T-helper 1 cell treated with Interleukin-12 subunit alpha and Interleukin-12 subunit beta and Interleukin-4 antibody, amounts not matched to agents 30 μg/mL and 1 μg/mL, for 36 hours (primary cell): ENCODE measurements around the gene APOBEC3F.
"Not testable (repeated sequence)": the region's sequence is repeated elsewhere in the genome, so short reads cannot be mapped to it uniquely, and the experiment has no call there.

Source experiments
- H3K27ac Mint-ChIP-seq: one replicate; pipeline ENCODE4 v1.8.0; 2021; ENCODE audit warnings: mild to moderate bottlenecking, mixed read lengths
- H3K27me3 Mint-ChIP-seq: one replicate; pipeline ENCODE4 v1.8.0; 2021; ENCODE audit warnings: low read depth, mixed read lengths
- H3K36me3 Mint-ChIP-seq: one replicate; pipeline ENCODE4 v1.8.0; 2021; ENCODE audit warnings: low read depth, mixed read lengths
- H3K4me1 Mint-ChIP-seq: one replicate; pipeline ENCODE4 v1.8.0; 2021; ENCODE audit warnings: low read depth, mixed read lengths
- H3K4me3 Mint-ChIP-seq: one replicate; pipeline ENCODE4 v1.8.0; 2021; ENCODE audit warnings: mild to moderate bottlenecking, moderate library complexity, mixed read lengths
- H3K9me3 Mint-ChIP-seq: one replicate; pipeline ENCODE4 v1.8.0; 2021; ENCODE audit warnings: mixed read lengths

The APOBEC3F gene

DNA sequence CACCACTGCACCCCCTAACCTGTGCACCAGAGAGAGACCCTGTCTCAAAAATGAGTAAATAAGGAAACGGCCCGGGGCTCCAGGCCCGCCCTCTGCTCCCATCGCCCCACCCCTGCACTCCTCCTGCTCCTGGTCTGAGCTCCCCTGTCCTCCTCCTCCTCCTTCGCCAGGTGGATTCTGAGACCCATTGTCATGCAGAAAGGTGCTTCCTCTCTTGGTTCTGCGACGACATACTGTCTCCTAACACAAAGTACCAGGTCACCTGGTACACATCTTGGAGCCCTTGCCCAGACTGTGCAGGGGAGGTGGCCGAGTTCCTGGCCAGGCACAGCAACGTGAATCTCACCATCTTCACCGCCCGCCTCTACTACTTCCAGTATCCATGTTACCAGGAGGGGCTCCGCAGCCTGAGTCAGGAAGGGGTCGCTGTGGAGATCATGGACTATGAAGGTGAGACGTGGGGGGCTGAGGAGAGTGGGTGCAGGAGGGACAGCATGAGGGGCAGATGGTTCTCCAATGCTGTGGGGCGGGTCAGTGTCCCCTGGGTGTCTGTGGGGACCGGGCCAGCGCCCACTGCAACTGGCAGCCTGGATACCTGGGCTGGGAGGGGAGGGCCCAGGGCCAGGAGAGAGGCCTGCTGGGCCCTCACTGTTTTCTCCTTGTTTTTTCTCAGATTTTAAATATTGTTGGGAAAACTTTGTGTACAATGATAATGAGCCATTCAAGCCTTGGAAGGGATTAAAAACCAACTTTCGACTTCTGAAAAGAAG, 22.9 kb upstream of the APOBEC3F start:
- H3K27me3 Mint-ChIP-seq = no peaks in the 10 kb centered on the region
- H3K27ac Mint-ChIP-seq = no peak overlapping the region
- H3K36me3 Mint-ChIP-seq = peaks cover 14% of the 10 kb centered on the region
- peaks cover 38% of the 10 kb centered on the region for H3K4me1 Mint-ChIP-seq
- H3K4me3 Mint-ChIP-seq = no peak overlapping the region
- H3K9me3 Mint-ChIP-seq = no peaks in the 10 kb centered on the region

DNA sequence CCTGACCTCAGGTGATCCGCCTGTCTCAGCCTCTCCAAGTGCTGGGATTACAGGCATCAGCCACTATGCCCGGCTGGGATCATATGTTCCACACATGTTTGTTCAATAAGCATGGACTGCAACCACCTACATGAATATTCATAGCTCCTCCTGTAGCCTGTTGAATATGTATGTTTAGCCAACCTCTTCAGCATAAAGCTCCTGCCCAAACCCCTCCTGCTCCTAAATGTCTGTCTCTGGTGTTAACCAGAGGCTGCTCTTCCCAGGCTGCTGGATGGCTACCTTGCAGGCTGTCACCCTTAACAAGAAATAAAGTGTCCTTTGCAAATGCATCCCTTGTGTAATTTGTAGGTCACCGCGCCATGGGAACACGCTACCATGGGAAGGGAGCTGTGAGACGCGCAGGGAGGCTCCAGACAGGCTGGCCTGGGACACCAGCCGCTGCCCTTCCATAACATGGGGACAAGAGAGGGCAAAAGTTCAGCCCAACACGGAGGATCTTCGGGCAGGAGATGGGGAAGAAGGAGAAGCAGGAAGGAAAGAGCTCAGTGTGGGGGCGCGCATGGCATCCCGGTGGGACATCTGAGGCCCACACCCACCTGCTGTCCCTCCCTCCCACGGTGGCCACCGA, 20.5 kb upstream of the APOBEC3F start:
- peak overlapping the region; percentile 80 for H3K4me3 Mint-ChIP-seq
- peaks cover 29% of the 10 kb centered on the region for H3K36me3 Mint-ChIP-seq
- peak overlapping the region; percentile 89 for H3K27ac Mint-ChIP-seq
- H3K9me3 Mint-ChIP-seq, H3K27me3 Mint-ChIP-seq: not testable (repeated sequence)
- H3K4me1 Mint-ChIP-seq = peaks cover 50% of the 10 kb centered on the region

DNA sequence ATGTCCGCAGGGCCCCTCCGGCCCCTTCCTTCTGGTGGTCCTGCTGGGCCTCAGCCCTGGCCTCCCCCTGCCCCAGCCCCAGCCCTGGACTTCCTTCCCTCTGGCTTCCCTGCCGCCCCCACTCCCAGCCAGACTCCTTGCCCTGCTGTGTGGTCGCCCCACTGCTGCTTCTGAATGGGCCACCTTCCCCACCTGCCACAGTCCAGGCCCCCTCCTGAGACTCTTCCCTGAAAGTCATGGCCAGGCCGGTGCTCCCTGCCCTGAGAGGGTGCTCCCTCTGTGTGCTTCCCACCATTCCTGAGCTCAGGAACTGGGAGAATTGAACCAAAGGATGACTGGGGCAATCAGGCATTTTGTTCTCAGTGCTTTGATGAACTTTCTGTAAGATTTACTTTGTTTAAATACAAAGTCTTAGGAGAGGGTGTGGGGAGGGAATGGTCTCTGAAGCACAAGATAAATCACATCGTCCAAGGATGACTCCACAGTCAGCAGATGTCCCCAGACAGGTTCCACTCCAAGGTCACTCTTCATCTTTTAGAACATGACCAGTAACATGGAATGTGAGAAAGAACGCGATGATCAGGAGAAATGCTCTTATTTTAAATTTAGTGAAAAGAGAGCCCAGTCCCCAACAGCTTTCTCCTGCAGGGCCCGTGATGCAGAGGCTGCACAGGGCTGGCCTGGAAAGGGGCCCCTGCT, 19.0 kb upstream of the APOBEC3F start:
- Mint-ChIP-seq H3K27ac (peak overlapping the region; percentile 92), H3K4me3 (peak overlapping the region; percentile 92), H3K27me3 (no peaks in the 10 kb centered on the region), H3K36me3 (peaks cover 31% of the 10 kb centered on the region), H3K9me3 (no peaks in the 10 kb centered on the region), H3K4me1 (peaks cover 46% of the 10 kb centered on the region)

DNA sequence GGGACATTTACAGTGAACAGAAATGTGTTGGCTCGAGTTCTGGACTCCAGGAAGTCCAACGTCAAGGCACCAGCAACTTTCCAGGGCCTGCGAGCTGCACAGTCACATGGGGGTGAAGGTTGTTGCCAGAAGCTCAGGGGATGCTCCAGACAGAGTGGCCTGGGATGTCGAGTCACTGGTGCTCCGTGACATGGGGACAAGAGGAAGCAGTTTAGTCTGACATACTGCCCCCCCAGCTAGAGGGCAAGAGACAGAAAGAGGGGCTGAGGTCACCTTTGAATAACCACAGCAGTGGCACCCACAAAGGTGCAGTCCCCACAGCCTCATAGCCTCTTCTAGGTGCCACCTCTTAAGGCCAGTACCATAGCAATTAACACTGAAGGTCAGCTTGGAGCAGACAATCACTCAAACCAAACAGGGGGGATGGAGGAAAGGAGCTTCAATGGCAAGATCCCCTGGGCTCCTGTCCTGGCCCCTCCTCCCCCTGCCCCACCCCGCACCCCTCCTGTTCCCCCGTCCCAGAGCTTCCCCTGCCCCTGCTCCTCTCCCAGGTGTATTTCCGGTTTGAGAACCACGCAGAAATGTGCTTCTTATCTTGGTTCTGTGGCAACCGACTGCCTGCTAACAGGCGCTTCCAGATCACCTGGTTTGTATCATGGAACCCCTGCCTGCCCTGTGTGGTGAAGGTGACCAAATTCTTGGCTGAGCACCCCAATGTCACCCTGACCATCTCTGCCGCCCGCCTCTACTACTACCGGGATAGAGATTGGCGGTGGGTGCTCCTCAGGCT, 15.9 kb upstream of the APOBEC3F start:
- H3K4me3 Mint-ChIP-seq = peak overlapping the region; percentile 48
- H3K9me3 Mint-ChIP-seq = no peaks in the 10 kb centered on the region
- H3K27me3 Mint-ChIP-seq = no peaks in the 10 kb centered on the region
- H3K36me3 Mint-ChIP-seq = peaks cover 24% of the 10 kb centered on the region
- H3K27ac Mint-ChIP-seq = peak overlapping the region; percentile 72
- peaks cover 43% of the 10 kb centered on the region for H3K4me1 Mint-ChIP-seq

- H3K27me3 Mint-ChIP-seq = no peaks in the 10 kb centered on the region
- H3K27ac Mint-ChIP-seq = no peak overlapping the region
- peaks cover 35% of the 10 kb centered on the region for H3K4me1 Mint-ChIP-seq
Observed at GRCh38 chr22:39026509-39027150, 14.0 kb upstream of the APOBEC3F start.

DNA sequence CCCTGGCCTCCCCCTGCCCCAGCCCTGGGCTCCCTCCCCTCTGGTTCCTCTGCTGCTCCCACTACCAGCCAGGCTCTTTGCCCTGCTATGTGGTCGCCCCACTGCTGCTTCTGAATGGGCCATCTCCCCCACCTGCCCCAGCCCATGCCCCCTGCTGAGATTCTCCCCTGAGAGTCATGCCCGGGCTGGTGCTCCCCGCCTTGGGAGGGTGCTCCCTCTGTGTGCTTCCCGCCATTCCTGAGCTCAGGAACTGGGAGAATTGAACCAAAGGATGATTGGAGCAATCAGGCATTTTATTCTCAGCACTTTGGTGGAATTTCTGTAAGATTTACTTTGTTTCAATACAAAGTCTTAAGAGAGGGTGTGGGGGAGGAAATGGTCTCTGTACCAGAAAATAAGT, 12.9 kb upstream of the APOBEC3F start:
- no peaks in the 10 kb centered on the region for H3K9me3 Mint-ChIP-seq
- H3K36me3 Mint-ChIP-seq = peaks cover 25% of the 10 kb centered on the region
- H3K27me3 Mint-ChIP-seq = no peaks in the 10 kb centered on the region
- no peak overlapping the region for H3K4me3 Mint-ChIP-seq
- H3K27ac Mint-ChIP-seq = no peak overlapping the region
- H3K4me1 Mint-ChIP-seq = peaks cover 26% of the 10 kb centered on the region

More at GRCh38 chr22:39026509-39027150, 14.0 kb upstream of the APOBEC3F start:
- peaks cover 21% of the 10 kb centered on the region for H3K36me3 Mint-ChIP-seq
- H3K9me3 Mint-ChIP-seq = no peaks in the 10 kb centered on the region
- H3K4me3 Mint-ChIP-seq = no peak overlapping the region

DNA sequence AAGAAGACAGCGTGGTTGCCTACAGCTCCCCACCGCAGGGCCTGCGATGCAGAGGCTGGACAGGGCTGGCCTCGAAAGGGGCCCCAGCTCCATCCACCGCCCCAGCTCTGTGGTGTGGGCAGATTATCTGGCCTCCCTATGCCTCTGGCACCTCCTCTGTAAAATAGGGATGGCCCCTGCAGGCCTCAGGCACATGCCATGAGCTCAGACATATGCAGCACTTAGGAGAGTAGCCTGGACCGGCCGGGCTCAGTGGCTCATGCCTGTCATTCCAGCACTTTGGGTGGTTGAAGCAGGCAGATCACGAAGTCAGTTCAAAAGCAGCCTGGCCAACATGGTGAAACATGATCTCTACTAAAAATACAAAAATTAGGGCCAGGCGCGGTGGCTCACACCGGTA, 12.4 kb upstream of the APOBEC3F start:
- no peaks in the 10 kb centered on the region for H3K27me3 Mint-ChIP-seq
- H3K9me3 Mint-ChIP-seq = no peaks in the 10 kb centered on the region
- peaks cover 25% of the 10 kb centered on the region for H3K4me1 Mint-ChIP-seq
- peaks cover 29% of the 10 kb centered on the region for H3K36me3 Mint-ChIP-seq
- no peak overlapping the region for H3K4me3 Mint-ChIP-seq
- no peak overlapping the region for H3K27ac Mint-ChIP-seq

DNA sequence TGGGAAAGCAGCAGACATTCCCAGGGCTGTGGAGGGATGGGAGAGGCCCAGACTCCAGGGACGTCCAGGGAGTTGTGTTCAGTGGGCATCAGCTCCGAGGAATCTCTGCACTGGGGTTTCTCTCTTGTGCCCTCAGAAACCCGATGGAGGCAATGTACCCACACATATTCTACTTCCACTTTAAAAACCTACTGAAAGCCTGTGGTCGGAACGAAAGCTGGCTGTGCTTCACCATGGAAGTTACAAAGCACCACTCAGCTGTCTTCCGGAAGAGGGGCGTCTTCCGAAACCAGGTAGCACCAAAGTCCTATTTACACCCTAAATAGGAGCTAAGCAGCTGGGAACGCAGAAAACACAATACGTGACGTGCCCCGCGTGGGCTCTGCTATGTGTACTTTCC, 11.4 kb upstream of the APOBEC3F start:
- peaks cover 19% of the 10 kb centered on the region for H3K4me1 Mint-ChIP-seq
- H3K9me3 Mint-ChIP-seq = no peaks in the 10 kb centered on the region
- no peak overlapping the region for H3K4me3 Mint-ChIP-seq
- H3K27ac Mint-ChIP-seq = no peak overlapping the region
- no peaks in the 10 kb centered on the region for H3K27me3 Mint-ChIP-seq
- peaks cover 22% of the 10 kb centered on the region for H3K36me3 Mint-ChIP-seq

- Mint-ChIP-seq H3K4me3 (no peak overlapping the region), H3K4me1 (peaks cover 8% of the 10 kb centered on the region), H3K9me3 (no peaks in the 10 kb centered on the region), H3K27ac (no peak overlapping the region), H3K27me3 (no peaks in the 10 kb centered on the region), H3K36me3 (peaks cover 12% of the 10 kb centered on the region)
Observed at GRCh38 chr22:39030705-39031104, 10.0 kb upstream of the APOBEC3F start.

- not testable (repeated sequence) for H3K4me3 Mint-ChIP-seq, H3K36me3 Mint-ChIP-seq, H3K27ac Mint-ChIP-seq, H3K27me3 Mint-ChIP-seq, H3K9me3 Mint-ChIP-seq, H3K4me1 Mint-ChIP-seq
Observed at GRCh38 chr22:39031434-39032295, 9.0 kb upstream of the APOBEC3F start.

DNA sequence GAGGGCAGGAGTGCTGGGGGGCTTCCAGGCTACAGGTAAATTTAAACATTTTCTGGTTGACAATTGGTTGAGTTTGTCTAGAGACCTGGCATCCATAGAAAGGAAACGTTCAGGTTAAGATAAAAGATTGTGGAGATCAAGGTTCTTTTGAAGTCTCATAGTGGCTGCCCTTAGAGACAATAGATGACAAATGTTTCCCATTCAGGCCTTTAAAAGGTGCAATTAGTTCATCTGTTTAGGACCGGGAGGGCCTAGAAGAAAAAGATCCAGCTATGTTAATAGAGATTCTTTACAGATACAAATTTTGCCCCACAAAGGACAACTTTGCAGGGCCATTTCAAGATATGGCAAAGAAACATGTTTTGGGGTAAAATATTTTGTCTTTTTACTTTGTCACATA, 3.6 kb upstream of the APOBEC3F start:
- H3K36me3 Mint-ChIP-seq, H3K27me3 Mint-ChIP-seq, H3K4me3 Mint-ChIP-seq, H3K27ac Mint-ChIP-seq, H3K9me3 Mint-ChIP-seq: not testable (repeated sequence)
- peaks cover 18% of the 10 kb centered on the region for H3K4me1 Mint-ChIP-seq

- Mint-ChIP-seq H3K4me3 (peak overlapping the region; percentile 73), H3K27ac (peak overlapping the region; percentile 84), H3K27me3 (no peaks in the 10 kb centered on the region), H3K4me1 (peaks cover 24% of the 10 kb centered on the region), H3K36me3 (peaks cover 1% of the 10 kb centered on the region), H3K9me3 (no peaks in the 10 kb centered on the region)
Observed at GRCh38 chr22:39039306-39040126, 1.1 kb upstream of the APOBEC3F start.

DNA sequence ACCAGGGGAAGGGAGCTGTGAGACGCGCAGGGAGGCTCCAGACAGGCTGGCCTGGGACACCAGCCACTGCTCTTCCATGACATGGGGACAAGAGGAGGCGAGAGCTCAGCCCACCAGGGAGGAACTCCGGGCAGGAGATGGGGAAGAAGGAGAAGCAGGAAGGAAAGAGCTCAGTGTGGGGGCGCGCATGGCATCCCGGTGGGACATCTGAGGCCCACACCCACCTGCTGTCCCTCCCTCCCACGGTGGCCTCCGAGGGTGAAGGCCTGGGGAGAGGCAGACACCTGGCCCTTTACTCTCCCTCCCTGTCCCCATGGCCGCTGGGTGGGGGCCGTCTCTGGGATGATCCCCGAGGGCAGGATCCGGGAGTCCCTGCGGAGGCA, 518 bp upstream of the APOBEC3F start:
- peak overlapping the region; percentile 84 for H3K27ac Mint-ChIP-seq
- not testable (repeated sequence) for H3K36me3 Mint-ChIP-seq, H3K9me3 Mint-ChIP-seq, H3K27me3 Mint-ChIP-seq
- H3K4me3 Mint-ChIP-seq = peak overlapping the region; percentile 73
- peaks cover 24% of the 10 kb centered on the region for H3K4me1 Mint-ChIP-seq
